GM19452 (cell line): ENCODE results near the gene ITGA6.

Source experiments
- ATAC-seq: cut with Tn5 transposase; IDR thresholded peaks from one replicate; pipeline ENCODE4 v1.9.1; 2021; ENCODE audit not compliant: unreplicated experiment

Gene ITGA6

DNA sequence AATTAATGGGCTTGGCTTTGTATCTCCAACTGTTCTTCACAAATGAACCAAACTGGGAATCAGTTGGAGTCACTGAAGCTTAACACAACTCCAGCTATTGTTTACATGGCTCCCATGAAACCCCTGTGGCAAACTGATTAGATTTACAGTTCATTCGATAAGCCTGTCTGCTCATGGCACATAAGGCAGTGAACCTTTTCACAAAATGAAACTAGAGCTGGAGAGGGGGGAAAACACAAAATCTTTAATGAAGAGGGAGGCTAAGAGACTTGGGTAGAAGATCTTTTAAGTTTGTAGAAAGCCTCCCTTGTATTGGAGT lies 11.6 kb upstream of the ITGA6 start:
- ATAC-seq = no peak

DNA sequence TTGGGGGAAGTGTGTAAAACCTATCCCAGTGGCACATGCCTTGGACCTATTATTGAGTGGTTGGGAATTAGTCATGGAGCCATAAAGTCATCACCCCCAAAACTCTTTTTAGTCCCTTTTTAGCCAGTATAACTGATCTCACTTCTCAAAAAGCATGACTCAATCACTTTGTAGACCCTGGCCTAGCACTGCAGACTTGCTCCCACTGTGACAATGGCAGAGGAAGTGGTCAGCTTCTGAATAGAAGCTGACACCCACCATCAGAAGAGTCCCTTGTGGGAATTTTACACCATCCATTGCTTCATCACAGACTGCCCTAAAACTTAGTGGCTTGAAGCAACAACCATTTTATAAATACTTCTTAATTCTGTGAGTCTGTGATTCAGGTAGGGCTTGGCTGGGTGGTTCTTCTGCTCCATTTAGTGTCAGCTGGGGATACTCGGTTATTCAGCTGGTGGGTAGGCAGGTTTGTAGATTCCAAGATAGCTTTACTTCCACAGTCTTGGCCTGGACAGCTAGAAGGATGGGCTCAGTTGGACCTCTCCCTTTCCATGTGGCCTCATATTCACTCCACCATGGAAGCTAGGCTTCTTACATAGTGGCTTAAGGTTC lies 10.8 kb upstream of the ITGA6 start:
- ATAC-seq = no peak

DNA sequence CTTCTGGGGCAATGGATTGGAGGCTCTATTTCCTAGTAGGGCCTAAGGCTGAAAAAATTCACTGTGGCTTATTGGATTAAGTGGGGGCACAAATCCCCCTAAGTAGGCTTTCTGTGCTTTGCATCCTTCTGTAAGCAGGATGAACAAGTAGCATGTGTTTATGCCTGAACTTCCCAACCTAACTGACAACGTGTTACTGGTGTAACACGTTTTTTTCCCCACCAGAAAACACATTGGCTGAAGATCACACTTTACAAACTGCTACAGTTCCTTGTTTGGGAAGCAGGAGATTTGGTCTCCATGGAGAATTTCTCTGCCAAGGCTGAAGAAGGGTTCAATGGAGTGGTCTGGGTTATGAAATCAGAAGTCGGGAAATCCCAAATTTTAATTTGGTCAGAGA lies 7.2 kb upstream of the ITGA6 start:
- no peak for ATAC-seq

DNA sequence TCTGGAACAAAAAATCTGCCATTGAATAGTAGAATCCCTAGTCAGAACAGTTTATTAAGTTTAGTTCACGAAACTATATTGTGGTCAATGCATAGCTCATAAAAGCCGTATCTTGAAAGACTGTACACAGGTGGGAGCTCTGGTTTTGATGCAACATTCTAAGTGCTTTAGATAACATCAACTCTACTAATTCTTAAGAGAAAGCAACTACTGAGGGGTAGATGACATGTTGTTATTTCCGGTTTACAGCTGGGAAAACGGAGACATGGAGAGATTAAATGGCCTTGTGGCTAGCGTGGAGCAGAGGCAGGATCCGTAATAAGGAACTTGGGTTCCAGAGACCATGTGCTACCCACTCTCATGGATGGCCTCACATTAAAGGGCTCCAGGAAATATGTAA lies 4.2 kb upstream of the ITGA6 start:
- ATAC-seq = no peak

DNA sequence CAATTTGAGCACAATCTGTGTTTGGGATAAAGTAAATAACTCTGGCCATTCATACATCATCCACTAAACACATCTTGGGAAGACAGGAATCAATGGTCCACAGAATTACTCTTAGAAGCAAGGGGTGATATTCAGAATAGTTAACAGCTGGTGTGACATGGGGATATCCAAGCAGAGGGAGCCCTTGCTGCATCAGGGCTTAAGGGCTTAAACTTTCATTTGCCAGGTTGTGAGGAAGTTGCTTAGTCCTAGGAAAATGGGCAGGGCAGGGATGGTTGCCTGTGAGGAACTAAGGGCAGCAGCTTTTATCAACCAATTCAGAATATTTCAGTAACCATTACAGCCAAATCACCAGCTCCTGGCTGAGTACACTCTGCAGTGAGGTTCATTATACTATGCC lies 2.0 kb upstream of the ITGA6 start:
- no peak for ATAC-seq

DNA sequence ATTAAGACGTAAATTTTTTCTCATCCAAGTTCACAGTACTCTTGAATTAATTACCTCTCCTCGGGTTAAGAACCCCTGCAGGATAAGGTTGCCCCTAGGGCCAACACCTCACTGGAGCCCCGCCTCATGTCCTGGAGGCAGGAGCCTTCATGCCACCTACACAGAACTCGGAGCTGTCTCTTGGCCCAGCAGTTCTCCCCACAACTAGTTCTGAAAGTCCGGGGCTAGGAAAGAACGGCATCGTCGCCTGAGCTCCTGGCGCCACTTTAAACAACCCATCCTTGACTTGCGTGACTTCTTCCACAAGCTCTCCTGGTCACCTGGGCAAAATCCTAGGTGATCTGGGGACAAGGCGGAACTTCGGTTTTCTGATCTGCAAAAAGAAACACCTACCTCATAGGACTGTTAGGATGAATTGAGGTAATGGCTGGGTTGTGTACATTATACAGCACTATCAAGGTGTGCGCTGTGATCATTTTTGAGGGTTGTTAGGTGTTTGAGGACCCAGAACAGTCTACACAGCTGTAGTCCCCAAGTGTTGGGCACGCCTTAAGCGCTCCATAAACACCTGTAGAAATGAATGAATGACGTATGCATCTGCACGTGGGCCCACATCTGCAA lies 641 bp upstream of the ITGA6 start:
- no peak for ATAC-seq

DNA sequence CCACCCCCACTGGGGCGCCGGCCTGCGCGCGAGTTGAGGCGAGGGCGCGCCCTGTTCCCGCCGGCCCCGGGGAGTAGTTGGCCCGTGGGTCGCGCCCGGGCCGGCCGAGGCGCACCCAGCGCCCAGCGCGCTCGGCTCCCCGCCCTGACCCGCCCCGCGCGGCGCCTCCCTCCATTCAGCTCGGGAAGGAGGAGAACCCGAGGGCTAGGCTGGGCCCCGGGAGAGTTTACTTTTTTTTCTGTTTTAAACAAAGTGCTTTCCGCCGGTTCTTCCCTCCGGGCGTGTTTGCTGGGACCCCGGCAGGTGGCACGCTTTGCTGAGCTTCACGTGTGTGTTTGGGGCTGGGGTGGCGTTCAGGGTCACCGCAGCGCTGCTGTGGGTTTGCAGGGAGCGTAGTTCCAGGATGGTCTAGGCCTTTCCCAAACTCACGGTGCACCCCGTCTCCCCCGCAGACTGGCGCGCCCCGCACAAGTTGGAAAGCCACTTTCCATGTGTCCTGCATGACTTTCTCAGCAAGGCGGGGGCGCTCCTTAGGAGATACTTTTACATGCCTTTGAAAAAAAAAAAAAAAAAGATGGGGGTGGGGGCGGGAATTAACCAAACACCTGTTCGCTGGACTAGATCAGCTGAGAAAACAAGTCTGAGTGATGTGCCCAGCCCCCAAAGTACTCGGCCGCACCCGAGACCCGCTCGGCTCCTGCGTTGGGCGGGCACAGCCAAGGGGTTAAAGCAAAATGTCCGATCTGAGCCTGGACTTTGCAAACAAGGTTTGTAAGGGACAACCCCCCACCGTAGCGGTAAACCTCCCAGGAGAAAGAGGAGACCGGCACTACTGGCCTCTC lies 825 bp downstream of the ITGA6 start:
- no peak for ATAC-seq

DNA sequence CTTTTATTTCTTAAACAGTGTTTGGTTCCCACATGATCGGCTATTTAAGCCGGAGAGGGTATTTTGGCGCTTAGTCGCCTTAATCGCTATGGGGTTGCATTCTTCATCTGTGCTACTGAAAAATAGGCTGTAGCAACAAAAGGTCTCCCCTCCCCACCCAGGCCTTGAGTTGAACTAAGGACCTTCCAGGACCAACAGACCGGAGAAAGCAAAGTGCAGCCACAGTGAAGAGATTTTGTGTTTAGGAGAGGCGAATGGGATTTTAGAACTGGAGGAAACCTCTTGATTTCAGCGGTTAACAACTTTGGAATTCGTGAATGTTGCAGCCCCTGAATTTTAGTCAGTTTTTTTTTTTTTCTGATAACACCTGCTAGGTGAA lies 1.4 kb downstream of the ITGA6 start:
- no peak for ATAC-seq

DNA sequence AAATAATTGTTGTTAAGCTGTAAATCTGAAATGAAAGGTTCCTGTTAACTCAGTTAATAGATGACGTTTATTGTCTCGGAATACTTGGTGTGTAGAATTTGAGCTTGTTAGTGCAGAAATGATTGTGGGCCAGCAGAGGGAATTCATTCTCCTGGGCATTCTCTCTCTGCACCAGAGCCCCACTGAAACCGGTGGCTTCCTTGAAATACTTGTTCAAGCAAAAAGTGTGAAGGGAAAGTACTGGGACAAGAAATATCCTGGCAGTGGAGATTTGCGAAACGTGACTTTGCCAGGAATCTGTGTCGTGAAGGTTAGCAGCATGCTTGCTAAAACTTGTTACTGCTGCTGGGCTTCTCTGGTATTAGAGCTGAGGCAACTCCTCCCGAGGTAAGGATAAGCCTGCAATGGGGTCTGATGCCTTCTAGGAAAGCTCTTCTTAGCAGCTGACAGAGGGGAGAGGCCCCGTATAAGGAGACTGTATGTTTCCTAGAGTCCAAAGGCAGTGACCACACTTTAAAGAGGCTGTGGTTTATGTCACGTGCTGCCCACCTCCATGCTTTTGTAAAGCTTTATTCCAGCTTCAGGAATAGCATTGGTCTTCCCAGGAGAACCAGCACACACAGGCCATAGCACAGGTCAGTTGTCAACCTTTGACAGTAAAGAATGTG lies 2.0 kb downstream of the ITGA6 start:
- ATAC-seq = no peak

DNA sequence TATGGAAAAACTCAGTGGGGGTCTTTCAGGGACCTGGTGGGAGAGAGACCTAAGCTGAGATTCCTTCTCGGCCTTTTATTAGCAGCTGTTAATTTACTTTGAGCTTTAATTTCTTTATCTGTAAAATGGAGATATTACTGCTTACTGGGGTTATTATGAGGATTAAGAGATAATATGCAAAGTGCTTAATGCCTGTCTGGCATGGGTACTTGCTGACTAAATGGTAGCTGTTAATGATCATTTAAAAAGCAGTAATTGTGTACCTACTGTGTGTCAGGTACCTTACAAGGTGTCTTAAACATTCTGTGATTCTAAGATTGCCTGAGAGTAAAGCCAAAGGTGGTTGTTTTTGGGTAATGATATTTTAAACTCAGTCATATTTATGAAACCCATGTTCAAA lies 2.6 kb downstream of the ITGA6 start:
- ATAC-seq = no peak

DNA sequence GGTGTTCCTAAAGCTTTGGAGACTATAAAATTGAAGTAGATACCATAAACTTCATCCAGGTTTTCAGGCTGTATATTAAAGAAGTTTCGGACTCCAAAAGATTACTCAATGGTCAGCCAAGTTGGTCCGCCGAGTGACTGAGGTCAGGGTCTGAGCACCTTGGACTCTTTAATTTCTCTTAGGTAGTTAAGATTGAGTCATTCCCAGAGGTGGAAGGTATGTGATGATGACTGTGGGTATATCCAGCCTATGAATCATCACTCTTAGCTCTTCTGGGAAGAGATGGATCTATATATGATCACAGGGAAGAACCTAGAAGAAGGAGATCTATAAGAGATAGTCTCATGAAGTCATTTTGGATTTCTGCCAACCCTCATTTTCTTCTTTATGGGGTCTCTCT lies 3.3 kb downstream of the ITGA6 start:
- ATAC-seq = no peak

DNA sequence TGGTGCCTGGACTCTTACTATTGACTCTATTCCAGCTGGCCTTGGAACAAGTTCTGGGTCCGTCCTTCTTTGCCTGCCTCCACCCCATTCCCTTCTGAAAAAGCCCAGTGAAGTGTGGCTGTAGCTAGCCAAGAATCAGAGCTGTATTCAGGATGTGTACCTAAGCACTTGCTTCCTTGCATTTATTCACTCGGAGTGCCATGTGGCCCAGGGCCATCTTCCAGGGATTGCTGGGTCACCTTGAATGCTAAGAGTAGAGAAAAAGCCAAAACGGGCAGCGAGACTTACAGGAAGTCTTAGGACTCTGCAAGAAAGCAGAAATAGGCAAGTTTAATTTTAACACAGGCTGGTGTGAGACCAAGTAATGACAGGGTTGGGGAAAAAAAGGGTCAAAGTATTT lies 4.1 kb downstream of the ITGA6 start:
- no peak for ATAC-seq

DNA sequence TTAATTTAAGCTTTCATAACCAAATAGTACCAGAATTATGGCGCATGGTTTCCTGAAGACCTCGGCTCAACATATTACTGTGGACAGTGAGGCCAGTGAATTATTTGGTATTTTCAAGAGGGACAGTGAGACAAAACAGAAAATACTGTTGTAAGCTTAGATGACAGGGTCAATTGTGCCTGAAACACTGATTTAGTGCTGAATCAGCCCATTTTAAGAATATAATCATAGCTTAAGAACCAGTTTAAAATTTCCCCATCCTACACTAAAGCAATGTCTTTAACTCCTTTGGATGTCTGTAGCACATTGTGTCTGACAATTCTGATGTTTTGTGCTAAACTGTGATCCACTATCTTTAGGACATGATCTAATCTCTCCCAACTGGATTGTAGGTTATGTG lies 4.6 kb downstream of the ITGA6 start:
- no peak for ATAC-seq

DNA sequence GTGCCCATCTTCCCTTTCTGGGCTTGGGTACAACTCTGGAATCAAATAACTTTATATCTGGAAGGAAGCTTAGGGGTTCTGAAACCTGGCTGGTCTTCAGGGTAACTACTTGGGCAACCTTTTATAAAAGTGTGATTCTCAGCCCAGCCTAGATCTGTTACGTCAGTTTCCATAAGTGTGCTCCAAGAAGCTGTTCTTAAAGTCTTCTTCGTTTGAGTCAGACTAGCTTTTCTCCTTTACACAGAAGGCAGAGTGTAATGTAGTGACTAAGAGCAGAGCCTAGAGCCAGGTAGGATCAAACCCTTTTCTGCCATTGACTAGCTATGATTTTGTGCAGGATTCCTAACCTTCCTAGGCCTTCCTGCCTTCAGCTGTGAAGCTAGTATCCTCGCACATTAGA lies 5.8 kb downstream of the ITGA6 start:
- ATAC-seq = no peak

DNA sequence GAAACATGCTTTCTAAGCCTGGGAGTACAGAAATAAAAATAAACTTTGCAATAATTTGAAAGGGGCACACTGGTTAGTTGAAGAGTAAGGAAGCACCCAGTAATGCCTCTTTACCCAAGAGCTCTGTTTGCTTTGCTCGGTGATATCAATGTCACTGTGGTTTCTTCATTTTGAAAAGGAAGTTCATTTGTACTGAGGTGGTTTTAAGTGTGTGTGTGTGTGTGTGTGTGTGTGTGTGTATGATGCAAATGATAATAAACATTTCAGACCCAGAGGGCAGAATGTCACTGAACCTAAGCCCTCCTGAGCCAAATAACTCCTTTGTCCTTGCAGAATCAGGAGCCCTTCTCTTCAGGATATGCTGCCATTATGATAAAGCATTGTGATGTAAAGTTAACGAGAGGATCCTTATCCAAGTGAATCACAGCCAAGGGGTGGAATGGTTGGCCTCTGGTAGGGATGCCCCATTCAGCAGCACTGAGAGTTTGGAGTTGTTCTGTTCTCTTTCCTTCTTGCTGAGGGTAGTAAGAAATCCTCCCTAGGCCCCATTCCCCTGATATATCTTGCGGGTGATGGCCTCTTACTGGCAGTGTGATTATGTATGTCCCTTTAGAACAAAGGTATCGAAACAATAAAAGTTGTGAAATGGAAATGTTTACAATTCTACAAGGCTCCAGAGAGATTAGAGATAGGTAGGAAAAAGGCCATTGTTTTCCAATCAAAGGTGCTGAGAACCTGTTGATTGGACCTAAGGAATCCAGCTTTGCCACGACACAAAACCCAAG lies 7.6 kb downstream of the ITGA6 start:
- no peak for ATAC-seq

DNA sequence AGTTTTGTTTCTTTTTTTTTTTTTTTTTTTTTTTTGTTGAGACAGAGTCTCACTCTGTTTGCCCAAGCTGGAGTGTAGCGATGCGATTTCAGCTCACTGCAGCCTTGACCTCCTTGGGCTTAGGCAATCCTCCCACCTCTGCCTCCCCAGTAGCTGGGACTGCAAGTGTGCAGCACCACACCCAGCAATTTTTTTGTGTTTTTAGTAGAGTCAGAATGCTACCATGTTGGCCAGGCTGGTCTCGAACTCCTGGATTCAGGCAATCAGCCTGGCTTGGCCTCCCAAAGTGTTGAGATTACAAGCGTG lies 8.2 kb downstream of the ITGA6 start:
- no peak for ATAC-seq

DNA sequence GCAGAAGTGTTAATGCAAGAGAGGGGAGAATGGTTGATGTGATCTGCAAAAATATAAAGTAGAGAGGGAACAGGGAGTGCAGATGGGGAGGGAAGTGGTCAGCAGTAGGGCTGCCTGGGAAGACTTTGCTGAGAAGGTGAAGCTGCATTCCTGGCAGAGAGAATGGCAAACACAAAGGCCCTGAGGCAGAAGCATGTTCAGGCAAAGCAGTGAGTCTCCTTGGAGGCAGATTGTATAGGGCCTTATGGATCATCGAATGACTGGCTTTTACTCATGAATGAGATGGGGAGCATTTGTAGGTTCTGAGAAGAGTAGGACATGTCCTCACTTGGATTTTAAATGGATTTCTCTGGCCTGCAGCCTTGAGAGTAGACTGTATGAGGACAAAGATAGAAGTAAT lies 9.5 kb downstream of the ITGA6 start:
- ATAC-seq = no peak

DNA sequence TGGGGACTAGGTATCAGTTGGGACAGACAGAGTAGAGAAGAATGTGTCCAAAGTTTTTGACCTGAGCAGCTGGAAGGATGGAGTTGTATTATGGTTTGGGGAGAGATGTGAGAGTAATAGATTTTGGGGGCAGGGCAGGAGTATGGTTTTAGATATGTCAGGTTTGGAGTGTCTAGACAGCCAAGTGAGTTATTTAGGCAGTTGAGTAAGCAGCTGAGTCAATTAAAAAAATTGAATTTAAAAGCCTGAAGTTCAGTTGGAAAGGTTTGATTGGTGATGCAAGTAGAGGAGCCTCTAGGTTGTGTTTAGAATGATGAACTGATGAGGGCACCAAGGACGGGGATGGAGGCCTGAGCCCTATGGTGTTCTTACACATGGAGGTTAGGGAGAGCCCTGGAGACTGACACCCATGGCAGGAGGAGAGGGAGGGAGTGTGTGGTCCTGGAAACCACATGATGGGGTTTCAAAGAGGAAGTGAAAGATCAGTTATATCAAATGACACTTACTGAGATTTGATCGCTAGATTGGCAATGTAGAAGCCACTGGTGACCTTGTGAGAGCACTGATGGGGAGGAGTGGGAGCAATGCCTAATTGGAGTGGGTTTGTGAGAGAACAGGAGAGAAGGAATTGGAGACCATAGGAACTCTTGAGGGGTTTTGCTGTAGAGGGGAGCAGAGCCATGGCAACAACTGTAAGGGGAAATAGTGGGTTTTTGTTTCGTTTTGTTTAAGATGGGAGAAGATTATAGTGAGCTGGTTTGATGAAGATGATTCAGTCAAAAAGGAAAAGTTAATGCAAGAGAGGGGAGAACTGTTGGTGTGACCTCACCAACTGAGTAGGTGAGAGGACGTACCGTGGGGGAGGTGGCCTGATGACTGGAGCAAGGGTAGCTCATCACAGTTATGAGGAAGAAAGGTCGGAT lies 10.3 kb downstream of the ITGA6 start:
- ATAC-seq = no peak

DNA sequence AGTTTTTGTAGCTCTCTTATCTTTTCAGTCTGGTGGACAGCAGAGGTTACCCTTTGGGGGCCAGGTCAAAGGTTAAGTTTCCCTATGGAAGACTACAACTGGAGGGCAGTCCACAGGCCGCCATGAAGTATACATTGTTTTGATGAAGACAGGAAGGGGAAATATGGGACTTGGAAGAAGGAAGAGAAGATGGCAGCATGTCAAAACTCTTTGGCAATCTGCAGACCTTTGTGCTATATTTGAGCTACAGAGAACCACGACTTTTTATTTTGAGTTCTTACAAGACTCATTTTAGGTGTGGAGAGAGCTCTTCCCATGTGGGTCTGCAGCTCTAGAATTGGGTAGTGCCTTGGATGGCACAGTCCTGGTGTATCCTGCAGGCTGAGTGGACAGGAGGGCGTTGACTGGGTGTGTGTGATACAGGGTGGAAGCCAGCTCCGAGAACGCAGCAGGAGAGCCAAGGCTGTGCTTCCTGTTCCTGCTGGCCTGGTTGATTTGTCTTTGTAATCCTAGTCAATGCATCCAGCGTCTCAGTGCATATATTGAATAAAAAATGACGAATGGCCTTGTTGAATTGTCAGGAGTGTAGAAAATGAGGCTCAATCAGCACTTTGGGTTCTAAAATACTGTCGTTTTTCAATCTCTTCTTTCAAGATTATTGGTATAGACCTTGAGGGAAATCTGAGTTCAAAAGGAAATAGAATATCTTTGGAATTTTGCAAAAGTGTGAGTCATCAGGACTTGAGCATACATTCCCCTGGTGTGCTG lies 11.5 kb downstream of the ITGA6 start:
- no peak for ATAC-seq

DNA sequence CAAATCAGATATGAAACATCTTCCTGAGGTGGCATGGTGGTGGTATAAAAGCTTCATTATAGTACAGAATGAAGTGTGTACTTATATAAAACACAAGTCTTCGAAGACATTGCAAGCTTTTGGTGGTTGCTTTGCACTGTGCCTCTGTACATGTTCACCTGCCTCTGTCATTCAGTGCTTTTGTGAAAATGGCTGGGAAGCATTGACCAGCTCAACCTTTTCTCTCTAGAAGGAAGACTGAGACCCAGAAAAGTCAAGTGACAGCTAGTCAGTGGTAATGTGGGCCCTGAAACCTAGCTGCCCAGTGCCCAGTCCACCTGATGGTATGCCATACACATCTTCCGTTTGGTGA lies 12.1 kb downstream of the ITGA6 start:
- ATAC-seq = no peak
